Calu3 (cell line): Measurements from ENCODE around the gene CEP250. TPM values are rescaled to one million over a fixed set of nuclear protein-coding genes. Genes with fewer than 3 reads are reported as not detected.

ENCODE experiments used
- BruUV-seq: library from RNA; stranded (reverse); fragments of 400-500 nt; replicated peaks from 2 replicates; lab custom pipeline; 2021; lab: Mats Ljungman, UMichigan
- CTCF ChIA-PET: fragments of 300-600 bp; sonication (Branson Sonifier 250); formaldehyde crosslinking; loops from one replicate; lab custom pipeline; 2022; ENCODE audit warnings: antibody characterized with exemption; lab: Charles Lee
- DNase-seq: peaks from one replicate; pipeline ENCODE4 v3.0.0; 2022
- H3K27ac Mint-ChIP-seq: one replicate; pipeline ENCODE4 v1.8.0; 2022; ENCODE audit warnings: mixed read lengths; ENCODE audit not compliant: unreplicated experiment
- H3K27me3 Mint-ChIP-seq: one replicate; pipeline ENCODE4 v1.8.0; 2022; ENCODE audit warnings: mixed read lengths; ENCODE audit not compliant: unreplicated experiment
- H3K36me3 Mint-ChIP-seq: one replicate; pipeline ENCODE4 v1.8.0; 2022; ENCODE audit warnings: mild to moderate bottlenecking, moderate library complexity, mixed read lengths; ENCODE audit not compliant: insufficient read depth, unreplicated experiment
- H3K4me1 Mint-ChIP-seq: one replicate; pipeline ENCODE4 v1.8.0; 2022; ENCODE audit warnings: mild to moderate bottlenecking, low read depth, mixed read lengths; ENCODE audit not compliant: unreplicated experiment
- H3K4me3 Mint-ChIP-seq: one replicate; pipeline ENCODE4 v1.8.0; 2022; ENCODE audit warnings: mild to moderate bottlenecking, low read depth, moderate library complexity, mixed read lengths; ENCODE audit not compliant: unreplicated experiment
- H3K9me3 Mint-ChIP-seq: one replicate; pipeline ENCODE4 v1.8.0; 2022; ENCODE audit warnings: low read depth, mixed read lengths; ENCODE audit not compliant: unreplicated experiment
- CTCF ChIP-seq: fragments of 200-600 bp; IDR thresholded peaks from one replicate; pipeline ENCODE4 v1.8.0; 2022; ENCODE audit warnings: antibody characterized with exemption; ENCODE audit not compliant: unreplicated experiment
- intact Hi-C: fragments of 100-400 bp; cut with micrococcal nuclease; formaldehyde crosslinking; loops from one replicate; pipeline ENCODE4 v1.10.0; 2022; ENCODE audit not compliant: unreplicated experiment
- total RNA-seq: library from RNA; stranded (reverse); gene quantifications from 2 replicates; pipeline ENCODE4 v1.2.3, GENCODE V29; 2022

Gene CEP250
- total RNA-seq, 1 experiment from 2014 or later: 61.0 TPM

- BruUV-seq: no TSS peak
- peaks cover 26% of the 10 kb centered on the region for H3K36me3 Mint-ChIP-seq
- peaks cover 13% of the 10 kb centered on the region for H3K4me1 Mint-ChIP-seq
- no peak overlapping the region for H3K4me3 Mint-ChIP-seq
- no peak overlapping the region for H3K27ac Mint-ChIP-seq
- TF ChIP-seq CTCF: peak; percentile 62
- intact Hi-C loops: loop anchor here (5.0 to 10.0 kb wide), 2 partner anchors 153 to 185 kb away; partner anchors contain the start of genes CPNE1, NFS1, RBM12 and ROMO1
- DNase-seq: peak; percentile 63
- H3K9me3 Mint-ChIP-seq: no peaks in the 10 kb centered on the region
- no peaks in the 10 kb centered on the region for H3K27me3 Mint-ChIP-seq
- CTCF ChIA-PET: interaction anchor here (0.9 to 2.2 kb wide), 2 partner anchors 49 to 106 kb away, joined by 3 to 9 read pairs; no protein-coding TSS in a partner anchor
These were observed 56.5 kb downstream of the CEP250 start for GRCh38 chr20:35511814-35512420.

GRCh38 chr20:35514371-35514932, 59.1 kb downstream of the CEP250 start:
- Mint-ChIP-seq H3K4me3 (no peak overlapping the region), H3K4me1 (peaks cover 20% of the 10 kb centered on the region), H3K9me3 (no peaks in the 10 kb centered on the region), H3K27me3 (no peaks in the 10 kb centered on the region), H3K27ac (no peak overlapping the region), H3K36me3 (peaks cover 19% of the 10 kb centered on the region)
- CTCF ChIA-PET: interaction anchor here (0.6 kb wide), 1 partner anchor 20 kb away, joined by 3 read pairs; no protein-coding TSS in a partner anchor
- no peak for DNase-seq
- BruUV-seq: no TSS peak
- no peak for TF ChIP-seq CTCF
- intact Hi-C loops: loop anchor here (5.0 to 10.0 kb wide), 2 partner anchors 150 to 183 kb away; partner anchors contain the start of genes CPNE1, NFS1, RBM12 and ROMO1

GRCh38 chr20:35515341-35515740, 59.9 kb downstream of the CEP250 start:
- no TSS peak for BruUV-seq
- TF ChIP-seq CTCF: no peak
- no peaks in the 10 kb centered on the region for H3K27me3 Mint-ChIP-seq
- peaks cover 20% of the 10 kb centered on the region for H3K4me1 Mint-ChIP-seq
- CTCF ChIA-PET: interaction anchor here (0.6 to 2.4 kb wide), 4 partner anchors 11 to 104 kb away, joined by 3 to 10 read pairs (median 5); no protein-coding TSS in a partner anchor
- intact Hi-C loops: loop anchor here (5.0 to 10.0 kb wide), 2 partner anchors 102 to 149 kb away; partner anchors contain the start of genes CPNE1, RBM12 and SPAG4
- no peaks in the 10 kb centered on the region for H3K9me3 Mint-ChIP-seq
- H3K36me3 Mint-ChIP-seq: peaks cover 19% of the 10 kb centered on the region
- no peak overlapping the region for H3K4me3 Mint-ChIP-seq
- H3K27ac Mint-ChIP-seq: no peak overlapping the region
- DNase-seq: no peak

- DNase-seq: peak; percentile 64
- H3K4me3 Mint-ChIP-seq: no peak overlapping the region
- no TSS peak for BruUV-seq
- H3K27ac Mint-ChIP-seq: peak overlapping the region; percentile 11
- CTCF ChIA-PET: interaction anchor here (0.7 to 2.4 kb wide), 4 partner anchors 12 to 192 kb away, joined by 3 to 10 read pairs (median 5); no protein-coding TSS in a partner anchor
- no peak for TF ChIP-seq CTCF
- H3K27me3 Mint-ChIP-seq: no peaks in the 10 kb centered on the region
- H3K9me3 Mint-ChIP-seq: peaks cover under 1% of the 10 kb centered on the region
- H3K36me3 Mint-ChIP-seq: peaks cover 19% of the 10 kb centered on the region
- peaks cover 20% of the 10 kb centered on the region for H3K4me1 Mint-ChIP-seq
- intact Hi-C loops: loop anchor here (5.0 to 10.0 kb wide), 2 partner anchors 101 to 149 kb away; partner anchors contain the start of genes CPNE1, RBM12 and SPAG4
These were observed 60.7 kb downstream of the CEP250 start for GRCh38 chr20:35515949-35516645.
